GM21723 (cell line): ENCODE results near the gene ZMYND12.

ENCODE experiments used
- ATAC-seq: cut with Tn5 transposase; IDR thresholded peaks from one replicate; pipeline ENCODE4 v1.9.1; 2021; ENCODE audit warnings: mild to moderate bottlenecking, moderate library complexity; ENCODE audit not compliant: unreplicated experiment

ZMYND12 gene

DNA sequence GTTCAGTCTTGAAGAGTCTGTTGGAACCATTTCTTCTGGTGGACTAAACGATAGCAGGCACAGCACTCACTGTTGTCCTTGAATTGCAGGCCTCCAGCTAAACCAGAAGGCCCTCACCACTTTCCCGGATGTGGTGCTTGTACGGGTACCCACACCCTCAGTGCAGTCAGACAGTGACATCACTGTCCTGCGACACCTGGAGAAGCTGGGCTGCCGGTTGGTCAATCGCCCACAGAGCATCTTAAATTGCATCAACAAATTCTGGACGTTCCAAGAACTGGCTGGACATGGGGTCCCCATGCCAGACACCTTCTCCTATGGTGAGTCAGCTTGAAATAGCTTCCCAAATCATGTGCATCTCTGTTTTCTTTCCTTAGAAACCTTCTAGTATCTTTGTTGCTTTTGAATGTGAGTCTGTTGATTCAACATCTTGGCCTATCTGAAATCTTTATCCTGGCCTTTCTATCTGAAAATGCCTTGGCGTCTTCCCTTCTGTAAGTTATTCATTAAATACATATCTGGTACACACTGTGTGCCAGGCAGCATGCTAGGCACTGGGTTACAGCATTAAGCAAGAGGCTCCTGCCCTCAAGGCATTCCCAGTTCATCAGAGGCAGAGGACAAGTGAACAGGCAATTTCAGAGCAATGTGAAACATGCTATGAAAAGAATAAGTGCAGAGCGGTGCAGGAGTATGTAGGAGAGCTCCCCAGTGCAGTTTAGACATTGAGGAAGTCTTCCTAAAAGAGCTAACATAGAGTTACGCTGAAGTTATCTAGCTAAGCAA lies 56.3 kb downstream of the ZMYND12 start:
- no peak for ATAC-seq

DNA sequence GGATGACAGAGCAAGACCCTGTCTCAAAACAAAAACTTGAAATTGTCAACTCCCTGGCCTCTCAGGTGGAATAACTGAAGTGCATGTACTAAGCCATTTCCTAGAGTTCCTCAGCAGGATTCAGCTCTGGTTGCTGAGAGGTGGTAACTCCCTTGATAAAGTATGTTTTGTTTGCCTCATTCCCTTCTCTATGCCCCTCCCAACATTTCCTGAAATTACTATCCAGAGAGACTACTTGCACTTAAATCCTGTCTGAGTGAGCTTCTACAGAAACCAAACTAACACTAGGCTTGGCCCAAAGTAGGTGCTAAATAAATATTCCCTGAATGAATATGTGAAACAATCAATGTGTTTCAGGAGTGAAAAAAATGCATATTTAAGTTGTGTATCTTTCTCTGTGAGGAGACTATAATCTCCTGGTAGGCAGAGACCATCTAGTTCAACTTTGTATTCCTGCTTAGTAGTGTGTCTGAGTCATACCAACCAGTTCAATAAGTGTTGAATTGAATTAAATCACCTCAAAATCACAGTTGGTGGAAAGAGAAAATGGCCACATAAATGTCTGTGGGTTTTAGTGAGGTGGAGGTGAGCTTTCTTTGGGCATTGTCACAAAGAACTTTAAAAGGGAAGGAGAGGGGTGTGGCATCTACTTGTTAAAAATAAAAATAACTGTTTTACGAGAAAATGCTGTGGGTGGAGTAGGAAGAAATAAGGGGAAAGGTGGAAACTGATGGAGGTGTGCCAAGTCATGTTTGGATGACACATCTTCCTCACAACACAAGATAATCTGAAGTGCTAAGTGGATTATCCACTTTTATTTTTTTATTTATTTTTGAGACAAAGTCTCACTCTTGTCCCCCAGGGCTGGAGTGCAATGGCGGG lies 62.6 kb downstream of the ZMYND12 start:
- no peak for ATAC-seq

- no peak for ATAC-seq
These were observed 63.6 kb downstream of the ZMYND12 start for GRCh38 chr1:42392255-42392654.

GRCh38 chr1:42386051-42386450 lies 69.8 kb downstream of the ZMYND12 start:
- no peak for ATAC-seq

DNA sequence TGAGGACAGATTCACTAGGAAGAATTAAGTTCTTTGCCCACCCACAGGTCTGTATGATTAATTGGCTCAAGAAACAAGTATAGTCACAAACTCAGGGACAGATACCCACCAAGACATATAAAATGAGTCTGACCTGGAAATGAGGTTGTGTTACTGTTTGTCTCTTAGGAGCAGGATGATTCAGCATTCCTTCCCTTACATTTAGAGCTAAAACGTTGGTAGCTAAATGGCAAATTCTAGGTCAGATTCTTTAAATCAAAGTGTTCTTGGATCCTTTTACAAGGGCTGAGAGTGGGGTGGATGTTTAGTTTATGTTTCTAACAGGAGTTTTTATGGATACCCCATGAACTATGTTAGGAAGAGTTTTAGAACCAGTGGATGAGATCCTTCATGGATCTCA lies 70.5 kb downstream of the ZMYND12 start:
- no peak for ATAC-seq

- ATAC-seq = no peak
These were observed 74.5 kb downstream of the ZMYND12 start for GRCh38 chr1:42381280-42381673.

DNA sequence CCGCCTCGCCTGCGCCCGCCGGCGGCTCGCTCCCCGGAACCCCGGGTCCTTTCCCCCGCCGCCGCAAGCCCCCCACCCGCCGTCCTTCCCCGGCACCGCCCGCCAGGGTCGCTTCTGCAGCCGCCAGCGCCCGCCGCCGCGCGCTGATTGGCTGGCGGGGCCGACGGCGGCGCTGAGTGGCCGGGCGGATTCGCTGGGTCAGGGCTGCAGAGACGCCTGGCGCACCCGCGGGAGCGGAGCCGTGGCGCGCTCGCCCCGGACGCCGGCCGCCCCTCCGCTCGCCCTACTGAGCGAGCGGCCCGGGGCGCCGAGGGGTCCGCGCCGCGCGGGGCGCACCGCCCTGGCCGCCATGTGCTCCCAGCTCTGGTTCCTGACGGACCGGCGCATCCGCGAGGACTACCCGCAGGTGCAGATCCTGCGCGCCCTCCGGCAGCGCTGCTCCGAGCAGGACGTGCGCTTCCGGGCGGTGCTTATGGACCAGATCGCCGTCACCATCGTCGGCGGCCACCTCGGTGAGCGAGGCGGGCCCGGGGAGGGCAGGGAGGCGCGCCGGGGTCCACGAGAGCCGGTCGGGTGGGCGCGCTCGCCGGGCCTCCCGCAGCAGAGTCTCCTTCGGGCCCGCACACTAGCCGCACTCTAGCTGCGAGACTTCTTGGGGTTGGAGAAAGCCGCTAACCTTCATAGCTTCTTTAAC lies 75.1 kb downstream of the ZMYND12 start, which contains the start of gene RIMKLA:
RIMKLA (plus strand) TSS at position 207 of the 694 bp plus-strand sequence; CDS start at position 350, 143 bp downstream.
- ATAC-seq = peak; percentile 92
